SIG-M5 (cell line): Measurements from ENCODE around the gene PDE3A.
A peak's percentile ranks its signal among the peaks of the same experiment; 100 is the strongest.
"Not testable (repeated sequence)": the region's sequence is repeated elsewhere in the genome, so short reads cannot be mapped to it uniquely, and the experiment has no call there.

Experiments
- DNase-seq: peaks from one replicate; lab custom pipeline; 2025; lab: John Stamatoyannopoulos, UW

Gene PDE3A

DNA sequence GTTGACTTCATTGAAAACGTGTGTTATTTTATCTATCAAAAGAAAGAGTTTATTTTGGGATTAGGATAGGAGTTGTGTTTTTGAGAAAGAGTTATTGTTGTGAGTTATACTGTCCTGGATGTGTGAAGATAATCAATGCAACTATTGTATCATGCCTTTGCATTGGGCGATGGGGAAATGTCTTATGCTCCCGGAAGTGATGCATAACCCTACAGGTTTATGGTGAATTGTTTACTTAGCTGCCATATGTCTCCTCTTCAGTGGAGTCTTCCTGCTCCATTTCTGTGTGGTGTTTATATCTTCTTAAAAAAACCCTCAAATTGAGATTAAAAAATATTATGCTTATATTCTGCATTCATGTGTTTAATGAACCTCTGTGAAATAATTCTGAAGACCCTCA is 6.5 kb downstream of the PDE3A start:
- DNase-seq: no peak

GRCh38 chr12:20375560-20375959 is 7.2 kb downstream of the PDE3A start:
- DNase-seq: no peak

DNA sequence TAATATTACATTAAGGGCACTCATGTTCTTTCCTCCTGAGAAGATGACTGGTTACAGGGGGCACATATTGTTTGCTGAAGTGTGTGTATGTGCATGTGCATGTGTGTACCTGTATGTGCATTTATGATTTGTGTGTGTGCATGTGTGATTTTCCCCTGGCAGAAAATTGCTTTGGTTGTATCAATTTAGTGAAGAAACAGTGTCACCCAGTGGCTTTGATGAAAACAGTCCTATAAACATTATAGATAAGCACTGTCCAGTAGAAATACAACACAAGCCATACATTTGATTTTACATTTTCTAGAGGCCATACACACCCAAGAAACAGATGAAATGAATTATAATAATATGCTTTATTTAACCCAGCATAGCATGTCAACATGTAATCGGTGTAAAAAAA is 8.6 kb downstream of the PDE3A start:
- DNase-seq: no peak

DNA sequence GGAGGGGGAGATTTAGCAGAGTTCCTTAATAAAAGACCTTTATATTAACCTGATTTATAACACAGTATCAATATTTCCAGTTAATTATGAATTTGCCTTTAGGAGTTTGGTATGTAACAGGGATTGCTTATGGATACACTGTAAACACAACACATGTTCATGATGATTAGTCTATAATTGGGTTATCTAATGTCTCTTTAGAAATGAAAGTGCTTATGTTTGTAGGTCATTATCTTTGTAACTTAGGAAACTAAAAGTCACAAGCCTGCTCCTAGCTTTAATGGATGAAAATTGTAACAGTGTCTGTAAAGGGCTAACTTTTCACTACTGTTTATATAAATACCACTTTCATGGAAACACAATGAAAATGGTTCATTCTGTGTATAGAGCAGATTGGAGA is 9.4 kb downstream of the PDE3A start:
- DNase-seq: no peak

DNA sequence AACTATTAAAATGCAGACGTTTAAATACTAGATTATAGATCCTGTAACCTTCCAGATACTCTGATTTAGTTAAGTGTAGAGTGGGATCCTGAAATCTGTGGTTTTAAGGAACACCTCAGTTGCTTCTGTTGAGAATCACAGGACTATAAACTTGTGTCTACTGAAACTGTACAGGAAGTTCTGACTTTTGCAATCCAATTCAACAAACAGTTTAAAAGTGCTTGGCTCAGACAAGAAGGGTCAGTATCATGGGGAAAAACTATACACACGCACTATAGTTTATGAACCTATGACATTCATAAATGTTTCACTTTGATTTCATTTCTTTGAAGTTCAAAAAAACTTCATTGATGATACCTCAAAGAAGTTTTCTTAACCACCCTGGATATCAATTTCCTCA is 13.8 kb downstream of the PDE3A start:
- DNase-seq: no peak

GRCh38 chr12:20383612-20384011 is 15.3 kb downstream of the PDE3A start:
- DNase-seq: no peak

DNA sequence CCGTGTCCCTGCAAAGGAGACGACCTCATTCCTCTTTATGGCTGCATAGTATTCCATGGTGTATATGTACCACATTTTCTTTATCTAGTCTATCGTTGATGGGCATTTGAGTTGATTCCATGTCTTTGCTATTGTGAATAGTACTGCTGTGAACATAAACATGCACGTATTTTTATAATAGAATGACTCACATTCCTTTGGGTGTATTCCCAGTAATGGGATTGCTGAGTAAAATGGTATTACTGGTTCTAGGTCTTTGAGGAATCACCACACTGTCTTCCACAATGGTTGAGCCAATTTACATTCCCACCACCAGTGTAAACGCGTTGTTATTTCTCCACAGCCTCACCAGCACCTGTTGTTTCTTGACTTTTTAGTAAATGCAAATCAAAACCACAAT is 16.5 kb downstream of the PDE3A start:
- not testable (repeated sequence) for DNase-seq

DNA sequence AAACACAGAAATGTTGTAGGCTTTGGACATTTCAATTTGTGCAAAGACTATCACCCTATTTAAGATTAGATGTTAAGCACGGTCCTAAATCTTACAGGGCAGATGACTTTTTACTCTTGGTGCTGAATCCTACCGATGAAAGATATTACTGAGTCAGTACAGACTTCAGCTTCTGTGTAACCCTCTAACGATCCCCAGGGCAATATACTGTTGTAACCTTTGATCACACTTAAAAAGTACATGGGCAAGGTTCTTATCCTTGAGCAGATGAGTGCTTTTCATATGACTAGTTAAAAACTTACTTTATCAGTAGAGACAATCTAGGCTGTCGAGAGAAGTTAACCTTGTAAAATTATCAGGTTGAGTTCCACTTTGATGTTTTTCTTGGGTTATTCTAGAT is 22.5 kb downstream of the PDE3A start:
- no peak for DNase-seq

- DNase-seq: no peak
Measured at GRCh38 chr12:20392339-20392738, 24.0 kb downstream of the PDE3A start.

GRCh38 chr12:20393707-20394106 is 25.4 kb downstream of the PDE3A start:
- no peak for DNase-seq

DNA sequence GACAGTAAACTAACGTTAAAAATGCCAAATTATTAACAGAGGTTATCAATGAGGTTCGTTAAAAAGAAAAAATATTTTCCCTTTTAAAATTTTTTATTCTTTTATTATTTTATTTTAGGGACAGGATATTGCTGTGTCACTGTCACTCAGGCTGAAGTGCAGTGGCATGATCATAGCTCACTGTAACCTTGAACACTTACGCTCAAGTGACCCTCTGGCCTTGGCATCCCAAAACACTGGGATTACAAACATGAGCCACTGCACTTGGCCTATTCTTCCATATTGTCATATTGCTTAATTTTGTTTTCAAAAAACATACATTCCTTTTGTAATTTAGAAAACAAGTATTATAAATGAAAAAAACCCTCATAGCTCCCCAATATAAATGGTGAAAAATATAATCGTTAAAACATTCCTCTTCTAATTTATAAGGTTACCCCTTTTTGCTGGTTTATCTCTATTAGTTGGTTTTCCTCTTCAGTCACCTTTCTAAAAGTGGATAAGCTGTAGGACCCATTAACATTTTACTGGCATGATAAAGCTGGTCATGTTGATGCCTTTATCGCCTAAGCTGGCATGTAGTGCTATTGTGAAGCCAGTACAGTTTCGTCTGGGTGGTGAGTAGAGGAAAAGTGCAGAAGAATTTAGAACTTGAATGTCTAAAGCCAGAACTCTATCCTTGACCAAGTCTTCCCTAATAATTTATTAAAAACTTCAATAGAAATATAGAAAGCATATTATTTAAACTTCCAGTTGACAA is 27.6 kb downstream of the PDE3A start:
- no peak for DNase-seq

GRCh38 chr12:20398686-20399085 is 30.3 kb downstream of the PDE3A start:
- no peak for DNase-seq

GRCh38 chr12:20400003-20400402 is 31.7 kb downstream of the PDE3A start:
- no peak for DNase-seq

- DNase-seq: no peak
Measured at GRCh38 chr12:20403230-20403629, 34.9 kb downstream of the PDE3A start.

- peak; percentile 80 for DNase-seq
Measured at GRCh38 chr12:20404576-20405346, 36.4 kb downstream of the PDE3A start.

DNA sequence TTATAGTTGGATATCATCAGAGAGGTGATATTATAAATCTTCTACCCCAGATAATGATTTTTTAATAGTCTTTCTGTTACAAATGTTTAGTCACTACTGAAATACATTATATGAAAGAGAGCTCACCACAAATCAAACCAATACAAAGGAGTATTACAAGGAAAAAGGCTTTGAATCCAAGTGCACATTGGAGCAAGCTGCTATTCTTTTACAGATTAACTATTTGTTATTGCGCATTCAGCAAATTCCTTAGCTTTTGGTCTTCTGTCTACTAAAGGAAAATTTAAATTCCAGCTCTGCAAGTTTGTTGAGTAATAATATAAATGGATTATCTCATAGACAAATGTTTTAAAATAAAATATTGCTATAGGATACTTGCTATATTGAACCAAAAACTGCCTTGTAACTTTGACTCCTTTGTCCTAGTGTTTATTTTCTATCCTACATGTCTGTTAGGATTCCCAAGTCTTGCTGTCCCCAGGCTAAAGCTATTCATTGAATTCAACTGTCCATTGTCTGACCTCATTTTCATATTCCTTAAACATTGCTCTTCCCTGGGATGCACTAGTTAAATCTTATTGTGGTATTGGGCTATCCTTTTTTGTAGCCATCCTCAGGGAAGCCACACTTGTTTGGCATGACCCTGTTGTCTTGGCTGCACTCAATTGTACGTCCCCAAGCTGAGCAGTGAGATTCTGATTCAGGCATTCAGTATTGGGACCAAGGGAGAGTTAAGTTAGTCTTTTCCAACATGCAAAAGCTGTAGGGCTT is 41.5 kb downstream of the PDE3A start:
- DNase-seq: no peak

- DNase-seq: peak; percentile 35
Measured at GRCh38 chr12:20410734-20411133, 42.4 kb downstream of the PDE3A start.

- DNase-seq: no peak
Measured at GRCh38 chr12:20411345-20411744, 43.0 kb downstream of the PDE3A start.

- DNase-seq: no peak
Measured at GRCh38 chr12:20415028-20415427, 46.7 kb downstream of the PDE3A start.

DNA sequence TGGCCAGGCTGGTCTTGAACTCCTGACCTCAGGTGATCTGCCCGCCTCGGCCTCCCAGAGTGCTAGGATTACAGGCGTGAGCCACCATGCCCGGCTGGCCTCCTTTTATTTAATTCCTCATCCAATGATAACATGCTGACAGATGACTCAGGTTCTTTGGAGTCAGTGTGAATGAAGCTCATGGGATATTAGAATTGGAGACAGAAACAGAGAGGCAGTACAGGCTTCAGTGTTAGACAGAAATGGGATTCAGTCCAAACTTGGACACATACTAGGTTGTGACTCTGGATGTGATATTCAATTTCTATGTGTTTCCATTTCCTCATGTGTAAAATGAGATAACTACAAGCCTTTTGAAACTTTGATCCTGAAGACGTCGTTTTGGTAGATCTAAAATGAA is 47.3 kb downstream of the PDE3A start:
- DNase-seq: no peak

GRCh38 chr12:20420557-20420956 is 52.2 kb downstream of the PDE3A start:
- no peak for DNase-seq

GRCh38 chr12:20421421-20421820 is 53.1 kb downstream of the PDE3A start:
- DNase-seq: no peak

DNA sequence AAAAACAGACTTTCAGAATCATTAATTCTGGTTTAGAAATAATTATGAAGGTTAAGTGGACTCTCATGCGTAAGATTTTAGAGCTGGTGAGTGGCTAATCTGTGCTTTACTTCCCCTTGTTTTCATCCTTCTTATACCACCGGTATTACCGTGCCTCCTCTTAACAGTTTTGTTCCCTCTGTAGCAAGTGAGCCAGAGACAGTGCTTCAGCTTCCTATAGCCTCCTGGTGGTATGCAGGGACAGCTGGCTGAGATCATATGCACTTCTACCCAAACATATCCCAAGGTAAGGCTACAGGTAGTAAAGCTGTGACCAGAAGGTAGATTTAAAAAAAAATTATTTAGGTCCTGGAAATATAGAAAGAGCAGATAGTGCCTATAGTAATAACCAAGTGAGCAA is 55.2 kb downstream of the PDE3A start:
- no peak for DNase-seq
